IPS DF 4.7 (cell line): Measurements from ENCODE around the gene GPC3.
A peak's percentile ranks its signal among the peaks of the same experiment; 100 is the strongest.
"Not testable (repeated sequence)": the region's sequence is repeated elsewhere in the genome, so short reads cannot be mapped to it uniquely, and the experiment has no call there.

Experiments
- DNase-seq: peaks from one replicate; pipeline ENCODE4 v3.0.0-alpha.2; 2013; ENCODE audit warnings: low spot score; ENCODE audit errors: extremely low read depth

The GPC3 gene

DNA sequence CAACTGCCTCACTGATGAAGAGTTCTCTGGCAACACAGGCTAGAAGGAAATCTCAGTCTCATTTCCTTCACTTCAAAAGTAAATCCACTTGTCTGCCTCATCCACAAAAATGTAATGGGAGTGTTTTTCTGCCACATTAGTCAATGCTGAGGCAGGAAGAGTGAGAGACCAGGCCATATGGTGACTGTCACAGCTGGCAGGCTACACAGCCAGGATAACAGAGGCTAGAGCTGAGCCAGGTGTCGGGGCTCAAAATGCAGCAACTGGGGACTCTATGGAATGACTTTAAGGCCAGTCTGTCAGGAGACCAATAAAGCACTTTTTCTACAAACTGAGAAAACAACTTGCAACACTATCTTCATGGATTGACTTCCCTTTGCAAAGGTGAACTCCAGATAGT lies 204.2 kb downstream of the GPC3 start:
- DNase-seq = no peak

GRCh38 chrX:133776072-133776471 lies 209.3 kb downstream of the GPC3 start:
- DNase-seq = peak; percentile 5

GRCh38 chrX:133774807-133775206 lies 210.6 kb downstream of the GPC3 start:
- no peak for DNase-seq

GRCh38 chrX:133771086-133771646 lies 214.2 kb downstream of the GPC3 start:
- no peak for DNase-seq

DNA sequence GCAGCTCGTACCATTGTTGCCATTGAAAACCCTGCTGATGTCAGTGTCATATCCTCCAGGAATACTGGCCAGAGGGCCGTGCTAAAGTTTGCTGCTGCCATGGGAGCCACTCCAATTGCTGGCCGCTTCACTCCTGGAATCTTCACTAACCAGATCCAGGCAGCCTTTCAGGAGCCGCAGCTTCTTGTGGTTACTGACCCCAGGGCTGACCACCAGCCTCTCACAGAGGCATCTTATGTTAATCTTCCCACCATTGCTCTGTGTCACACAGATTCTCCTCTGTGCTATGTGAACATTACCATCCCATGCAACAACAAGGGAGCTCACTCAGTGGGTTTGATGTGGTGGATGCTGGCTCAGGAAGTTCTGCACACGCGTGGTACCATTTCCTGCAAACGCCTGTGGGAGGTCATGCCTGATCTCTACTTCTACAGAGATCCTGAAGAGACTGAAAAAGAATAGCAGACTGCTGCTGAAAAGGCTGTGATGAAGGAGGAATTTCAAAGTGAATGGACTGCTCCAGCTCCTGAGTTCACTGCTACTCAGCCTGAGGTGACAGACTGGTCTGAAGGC lies 222.3 kb downstream of the GPC3 start:
- not testable (repeated sequence) for DNase-seq

- DNase-seq = no peak
Observed at GRCh38 chrX:133754657-133755056, 230.7 kb downstream of the GPC3 start.

DNA sequence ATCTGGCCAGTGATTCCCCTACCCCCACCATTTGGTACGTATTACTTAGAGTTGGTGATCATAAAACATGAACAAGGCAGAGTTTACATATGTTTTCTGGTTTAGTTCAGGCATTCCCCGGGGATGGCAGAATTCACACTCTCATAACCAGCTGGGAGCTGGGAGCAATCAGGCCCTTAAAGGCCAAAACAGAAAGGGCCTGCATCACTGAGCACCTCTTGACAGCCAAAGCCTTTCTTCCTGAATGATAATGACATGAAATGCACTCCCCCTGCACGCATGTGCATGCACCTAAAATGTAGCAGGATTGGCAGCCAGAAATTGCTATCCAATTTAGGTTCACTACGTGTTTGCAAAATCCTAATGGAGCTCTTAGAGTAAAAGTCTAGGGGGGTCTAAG lies 235.4 kb downstream of the GPC3 start:
- DNase-seq = no peak

GRCh38 chrX:133749370-133749769 lies 236.0 kb downstream of the GPC3 start:
- no peak for DNase-seq

- DNase-seq = no peak
Observed at GRCh38 chrX:133747196-133747595, 238.2 kb downstream of the GPC3 start.

DNA sequence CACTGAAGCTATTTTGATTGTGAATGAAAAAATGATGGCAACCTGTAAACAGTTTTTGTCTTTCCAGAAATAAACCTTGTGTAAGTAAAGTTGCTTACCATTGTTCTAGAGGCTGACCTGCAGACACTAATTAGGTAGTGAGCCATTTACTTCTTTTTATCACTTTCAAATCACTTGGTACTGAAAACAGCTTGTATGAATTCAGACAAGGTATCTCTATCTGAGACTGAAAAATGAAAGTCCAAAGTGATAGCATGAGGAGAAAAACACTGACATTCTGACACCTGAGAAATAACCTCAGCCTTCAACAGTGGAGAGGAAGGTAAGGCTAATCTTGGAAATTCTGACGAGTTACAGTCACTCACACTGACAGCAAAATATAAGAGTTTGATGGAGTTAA lies 238.8 kb downstream of the GPC3 start:
- no peak for DNase-seq

DNA sequence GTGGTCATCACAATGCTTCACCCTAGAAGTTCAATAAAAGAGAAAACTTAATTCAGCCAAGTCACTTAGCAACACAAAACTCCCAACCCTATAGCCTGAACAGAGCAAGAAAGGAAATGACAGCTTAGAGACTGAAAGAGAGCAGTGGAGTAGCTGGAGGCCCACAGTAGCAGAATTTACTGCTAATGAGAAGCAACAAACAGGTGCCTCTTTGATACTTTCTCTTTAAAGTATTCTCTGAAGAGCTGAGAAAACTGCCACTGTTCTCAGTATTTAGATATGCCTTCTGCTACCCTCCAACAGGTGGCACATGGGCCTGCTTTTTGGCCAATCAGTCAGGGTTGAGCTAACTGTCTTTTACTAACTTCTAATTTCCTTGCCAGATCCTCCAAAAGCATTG lies 240.0 kb downstream of the GPC3 start:
- DNase-seq = no peak

DNA sequence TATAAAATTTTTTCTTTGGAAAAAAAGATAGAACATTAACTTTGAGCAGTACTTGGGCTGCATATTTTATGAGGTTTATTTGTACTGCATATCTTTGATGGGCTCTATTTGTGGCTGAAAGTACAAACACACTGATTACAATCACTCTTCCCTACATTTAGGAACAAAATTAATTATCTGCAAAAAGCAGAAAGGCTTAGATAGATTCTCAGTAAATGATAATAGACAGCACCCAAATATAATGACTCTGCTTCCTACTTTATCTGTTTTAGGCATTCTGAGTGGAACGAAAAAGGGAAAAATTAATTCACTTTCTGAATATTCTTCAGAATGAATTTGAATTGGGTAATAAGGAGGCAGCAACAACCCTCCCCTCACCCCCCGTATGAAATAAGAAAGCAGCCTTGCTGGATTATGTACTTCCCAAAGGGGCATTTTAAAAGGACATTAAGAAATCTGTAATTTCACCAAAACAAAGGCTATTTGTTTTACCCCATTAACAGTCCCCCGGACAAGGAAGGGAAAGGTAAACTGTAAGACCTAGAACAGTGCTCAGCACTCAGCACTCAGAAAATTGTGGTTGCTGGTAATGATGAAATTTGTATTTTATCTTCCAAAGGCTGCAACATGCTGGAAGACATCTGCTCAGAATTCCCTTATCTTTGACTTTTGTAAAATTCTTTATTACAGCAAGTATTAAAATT lies 242.6 kb downstream of the GPC3 start:
- no peak for DNase-seq

DNA sequence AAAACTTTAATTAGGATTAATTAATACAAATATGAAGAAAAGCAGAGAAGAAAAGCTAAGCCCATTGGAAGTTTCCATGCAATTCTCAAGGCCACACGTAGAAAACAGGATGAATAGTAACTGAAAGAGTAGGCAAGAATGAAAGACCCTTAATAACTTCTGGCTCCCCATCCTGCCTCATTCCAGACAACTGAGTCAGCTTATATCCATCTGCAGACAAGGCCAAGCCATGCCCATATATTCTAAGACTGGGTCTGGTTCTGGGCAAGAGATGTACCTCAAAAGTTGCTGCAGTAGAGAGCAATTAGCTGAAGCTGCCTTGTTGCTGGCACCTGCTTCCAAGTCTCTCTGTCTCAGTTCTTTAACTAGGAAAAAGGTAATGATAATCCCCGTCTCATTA lies 244.1 kb downstream of the GPC3 start:
- DNase-seq = no peak

DNA sequence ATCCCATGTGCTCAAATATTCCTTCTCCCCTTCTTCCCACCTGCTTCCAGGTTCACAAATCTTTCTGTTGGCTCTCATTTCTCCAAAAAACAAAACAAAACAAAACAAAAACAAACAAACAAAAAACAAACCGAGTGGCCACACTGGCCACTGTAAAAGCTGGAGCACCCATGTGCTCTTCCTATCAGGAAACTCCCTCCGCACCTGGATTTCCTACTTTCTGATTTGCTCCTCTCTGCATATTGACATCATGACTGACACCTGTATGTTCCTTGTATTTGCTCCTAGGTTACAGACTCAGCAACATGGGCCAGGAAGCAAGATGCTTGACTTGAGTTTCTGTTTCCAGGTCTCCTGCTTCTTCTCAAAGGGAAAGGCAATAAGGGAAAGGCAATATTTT lies 258.8 kb downstream of the GPC3 start:
- no peak for DNase-seq

DNA sequence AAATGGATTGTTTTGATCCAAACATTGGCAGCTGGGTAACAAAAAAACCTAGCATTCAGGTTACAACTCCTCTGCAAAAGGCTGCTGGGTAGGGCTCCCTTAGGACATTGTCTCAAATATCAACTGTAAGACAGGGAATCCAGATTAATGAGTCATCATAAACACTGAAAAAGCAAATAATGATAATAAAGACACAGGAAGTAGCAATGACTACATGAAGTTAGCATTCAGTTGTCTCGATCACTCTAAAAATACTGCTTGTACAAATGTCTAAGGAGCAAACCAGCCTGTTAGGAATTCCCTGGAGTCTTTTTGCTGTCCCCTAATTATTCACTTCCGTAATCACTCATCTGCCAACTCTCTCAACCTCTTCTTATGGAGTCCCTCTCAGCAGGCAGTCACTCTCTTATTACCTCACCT lies 259.2 kb downstream of the GPC3 start:
- DNase-seq = no peak

GRCh38 chrX:133723930-133724329 lies 261.5 kb downstream of the GPC3 start:
- DNase-seq = no peak

DNA sequence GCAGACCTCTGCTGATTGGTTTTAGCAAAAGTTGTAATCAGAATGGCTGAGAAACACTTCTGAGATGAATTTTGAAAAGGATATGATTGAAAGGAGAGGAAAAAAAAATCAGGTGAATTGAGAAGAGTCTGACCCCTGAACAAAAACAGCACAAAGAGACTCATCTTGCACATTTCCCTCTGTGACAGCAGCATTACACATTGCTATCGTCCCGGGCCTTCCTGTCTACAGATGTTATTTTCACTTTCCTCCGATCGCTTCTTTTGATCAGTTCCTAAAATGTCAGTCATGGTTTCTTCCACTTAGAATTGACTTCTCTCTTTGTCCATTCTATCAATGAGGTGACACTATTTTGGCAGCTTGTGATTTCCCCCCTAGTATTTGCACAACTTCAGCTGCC lies 262.6 kb downstream of the GPC3 start:
- no peak for DNase-seq

DNA sequence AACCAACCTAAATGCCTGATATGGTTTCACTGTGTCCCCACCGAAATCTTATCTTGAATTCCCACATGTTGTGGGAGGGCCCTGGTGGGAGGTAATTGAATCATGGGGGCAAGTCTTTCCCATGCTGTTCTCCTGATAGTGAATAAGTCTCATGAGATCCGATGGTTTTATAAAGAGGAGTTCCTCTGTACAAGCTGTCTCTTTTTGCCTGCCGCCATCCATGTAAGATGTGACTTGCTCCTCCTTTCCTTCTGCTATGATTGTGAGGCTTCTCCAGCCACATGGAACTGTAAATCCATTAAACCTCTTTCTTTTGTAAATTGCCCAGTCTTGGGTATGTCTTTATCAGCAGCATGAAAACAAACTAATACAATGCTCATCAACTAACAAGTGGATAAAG lies 265.1 kb downstream of the GPC3 start:
- DNase-seq = not testable (repeated sequence)

GRCh38 chrX:133715715-133716114 lies 269.7 kb downstream of the GPC3 start:
- DNase-seq = no peak

DNA sequence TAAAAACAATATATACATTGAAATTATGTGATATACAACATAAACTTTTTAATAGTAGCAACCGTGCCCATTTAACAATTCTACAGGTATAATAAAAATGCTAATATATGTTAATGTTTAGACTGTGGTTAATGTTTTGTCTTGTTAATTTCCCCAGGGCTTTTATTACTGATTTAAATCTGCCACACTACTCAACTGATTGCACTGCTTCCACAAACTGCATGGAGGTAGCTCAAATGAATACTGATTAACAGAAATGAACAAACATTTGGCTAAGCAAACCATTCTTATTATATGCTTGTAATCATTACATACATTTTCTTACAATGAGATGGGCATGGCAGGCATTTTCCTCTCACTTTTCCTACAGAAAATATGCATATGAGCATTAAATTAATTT lies 275.9 kb downstream of the GPC3 start:
- DNase-seq = no peak

GRCh38 chrX:133706890-133707289 lies 278.5 kb downstream of the GPC3 start:
- DNase-seq = no peak

DNA sequence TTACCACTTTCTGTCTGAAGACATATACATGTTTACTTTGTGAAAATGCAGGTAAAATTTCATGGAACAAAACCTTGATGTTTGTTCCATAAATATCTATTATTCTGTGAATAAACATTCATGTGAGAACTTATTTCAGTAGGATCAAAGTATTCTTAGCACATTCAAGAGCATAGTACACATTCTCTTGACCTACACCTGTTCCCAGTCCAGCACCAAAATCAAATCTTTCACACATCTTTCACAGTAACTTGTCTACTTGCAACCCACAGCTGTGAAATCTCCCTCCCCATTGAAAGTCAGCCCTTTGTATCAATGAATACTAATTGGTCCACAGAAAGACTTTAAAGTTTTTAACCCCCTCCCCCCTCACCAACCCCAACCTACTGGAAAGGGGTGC lies 283.2 kb downstream of the GPC3 start:
- no peak for DNase-seq
